HEK293 (cell line): ENCODE results near the gene STAG3.
"Not testable (repeated sequence)": the region's sequence is repeated elsewhere in the genome, so short reads cannot be mapped to it uniquely, and the experiment has no call there.

Experiments
- CTCF ChIP-seq: fragments of 450-650 bp; formaldehyde crosslinking; IDR thresholded peaks from 2 replicates; pipeline ENCODE4 v1.5.1; 2016; ENCODE audit warnings: missing biosample characterization, missing genetic modification characterization
- KLF9 ChIP-seq: fragments of 450-650 bp; formaldehyde crosslinking; IDR thresholded peaks from 2 replicates; pipeline ENCODE4 v1.5.1; 2016; ENCODE audit warnings: missing biosample characterization, missing genetic modification characterization, low read depth
- PRDM10 ChIP-seq: fragments of 450-650 bp; formaldehyde crosslinking; IDR thresholded peaks from 2 replicates; pipeline ENCODE4 v1.5.1; 2016; ENCODE audit warnings: missing biosample characterization, missing genetic modification characterization
- SCRT2 ChIP-seq: fragments of 450-650 bp; formaldehyde crosslinking; IDR thresholded peaks from 2 replicates; pipeline ENCODE4 v1.5.1; 2016; ENCODE audit warnings: missing biosample characterization, missing genetic modification characterization
- ZBTB7A ChIP-seq: fragments of 450-650 bp; formaldehyde crosslinking; IDR thresholded peaks from 2 replicates; pipeline ENCODE4 v1.5.1; 2016; ENCODE audit warnings: low read depth, missing biosample characterization, missing genetic modification characterization
- ZFP69B ChIP-seq: fragments of 450-650 bp; formaldehyde crosslinking; IDR thresholded peaks from 2 replicates; pipeline ENCODE4 v1.5.1; 2016; ENCODE audit warnings: missing biosample characterization, missing genetic modification characterization
- ZNF24 ChIP-seq: fragments of 450-650 bp; formaldehyde crosslinking; IDR thresholded peaks from 2 replicates; pipeline ENCODE4 v1.5.1; 2016; ENCODE audit warnings: missing biosample characterization, missing genetic modification characterization
- ZNF280C ChIP-seq: fragments of 450-650 bp; formaldehyde crosslinking; IDR thresholded peaks from 2 replicates; pipeline ENCODE4 v1.5.1; 2016; ENCODE audit warnings: missing biosample characterization, missing genetic modification characterization
- ZNF354C ChIP-seq: fragments of 450-650 bp; formaldehyde crosslinking; IDR thresholded peaks from 2 replicates; pipeline ENCODE4 v1.5.1; 2016; ENCODE audit warnings: missing biosample characterization, missing genetic modification characterization, low read depth, borderline replicate concordance

GRCh38 chr7:100234660-100235317, 57.1 kb downstream of the STAG3 start:
- TF ChIP-seq PRDM10, CTCF, SCRT2, ZNF354C, ZBTB7A, ZFP69B, ZNF280C, KLF9, ZNF24 (tag by site-specific recombination): not testable (repeated sequence)
